ENCODE measurements around the gene PRXL2A. TPM values are rescaled to one million over a fixed set of nuclear protein-coding genes. Genes with fewer than 3 reads are reported as not detected.
"Not testable (repeated sequence)": the region's sequence is repeated elsewhere in the genome, so short reads cannot be mapped to it uniquely, and the experiment has no call there.

The PRXL2A gene
- total RNA-seq, 2 experiments from 2014 or later: 12.1 to 14.0 TPM

GRCh38 chr10:80480373-80480772 is 72.0 kb downstream of the PRXL2A start:
- POLR2A ChIA-PET, CTCF ChIA-PET: not testable (repeated sequence)

- POLR2A ChIA-PET: interaction anchor here (1.4 kb wide), 1 partner anchor 22 kb away, joined by 4 read pairs; no protein-coding TSS in a partner anchor
- CTCF ChIA-PET: no interaction called here
These were observed 72.5 kb downstream of the PRXL2A start for GRCh38 chr10:80480852-80481251.

GRCh38 chr10:80484243-80484642 is 75.9 kb downstream of the PRXL2A start:
- ChIA-PET CTCF (interaction anchor here (0.7 to 3.6 kb wide), 5 partner anchors 13 to 326 kb away, joined by 3 to 20 read pairs (median 9); no protein-coding TSS in a partner anchor), POLR2A (interaction anchor here (0.7 to 1.1 kb wide), 2 partner anchors 24 to 27 kb away, joined by 3 to 12 read pairs; no protein-coding TSS in a partner anchor)

GRCh38 chr10:80484676-80485075 is 76.3 kb downstream of the PRXL2A start:
- ChIA-PET POLR2A (interaction anchor here (0.6 kb wide), 3 partner anchors 9 to 30 kb away, joined by 3 read pairs; no protein-coding TSS in a partner anchor), CTCF (interaction anchor here (1.4 to 3.6 kb wide), 4 partner anchors 13 to 24 kb away, joined by 3 to 20 read pairs (median 12); no protein-coding TSS in a partner anchor)

GRCh38 chr10:80485076-80485945 is 77.0 kb downstream of the PRXL2A start:
- CTCF ChIA-PET: interaction anchor here (1.9 to 3.6 kb wide), 3 partner anchors 14 to 20 kb away, joined by 9 to 20 read pairs (median 14); no protein-coding TSS in a partner anchor
- POLR2A ChIA-PET: interaction anchor here (0.6 to 1.0 kb wide), 5 partner anchors 8 to 281 kb away, joined by 3 to 4 read pairs (median 3); no protein-coding TSS in a partner anchor

GRCh38 chr10:80485946-80486764 is 77.8 kb downstream of the PRXL2A start:
- ChIA-PET POLR2A (interaction anchor here (0.9 to 2.1 kb wide), 4 partner anchors 12 to 282 kb away, joined by 3 to 7 read pairs (median 4); no protein-coding TSS in a partner anchor), CTCF (interaction anchor here (0.8 to 4.1 kb wide), 6 partner anchors 12 to 43 kb away, joined by 3 to 20 read pairs (median 11); no protein-coding TSS in a partner anchor)

Other genes starting within 250 kb of the PRXL2A start
- 100 to 1,000 TPM; 195 to 208 TPM for gene ANXA11, start 203.0 kb upstream of the PRXL2A start, total RNA-seq
- not detected for gene MAT1A, start 118.9 kb upstream of the PRXL2A start, total RNA-seq
- not detected for gene DYDC1, start 51.8 kb upstream of the PRXL2A start, total RNA-seq
- gene DYDC2, start 51.8 kb upstream of the PRXL2A start, total RNA-seq: not detected
- 10 to 100 TPM; 43.7 to 45.1 TPM for gene TSPAN14, start 45.8 kb downstream of the PRXL2A start, total RNA-seq
- under 1 TPM; 0.11 to 0.21 TPM for gene SH2D4B, start 129.4 kb downstream of the PRXL2A start, total RNA-seq